GM10266 (cell line): ENCODE data around the gene DLX6.
A peak's percentile ranks its signal among the peaks of the same experiment; 100 is the strongest.

ENCODE experiments used
- DNase-seq: peaks from one replicate; pipeline ENCODE4 v3.0.0; 2012; ENCODE audit errors: extremely low spot score
- TF ChIP-seq, protein P1 (sequence below): IDR thresholded peaks from 2 replicates; pipeline ENCODE4 v1.5.1; 2012; ENCODE audit warnings: mild to moderate bottlenecking, low read depth; ENCODE audit not compliant: control insufficient read depth, insufficient read depth; ENCODE audit errors: missing control alignments

The DLX6 gene

DNA sequence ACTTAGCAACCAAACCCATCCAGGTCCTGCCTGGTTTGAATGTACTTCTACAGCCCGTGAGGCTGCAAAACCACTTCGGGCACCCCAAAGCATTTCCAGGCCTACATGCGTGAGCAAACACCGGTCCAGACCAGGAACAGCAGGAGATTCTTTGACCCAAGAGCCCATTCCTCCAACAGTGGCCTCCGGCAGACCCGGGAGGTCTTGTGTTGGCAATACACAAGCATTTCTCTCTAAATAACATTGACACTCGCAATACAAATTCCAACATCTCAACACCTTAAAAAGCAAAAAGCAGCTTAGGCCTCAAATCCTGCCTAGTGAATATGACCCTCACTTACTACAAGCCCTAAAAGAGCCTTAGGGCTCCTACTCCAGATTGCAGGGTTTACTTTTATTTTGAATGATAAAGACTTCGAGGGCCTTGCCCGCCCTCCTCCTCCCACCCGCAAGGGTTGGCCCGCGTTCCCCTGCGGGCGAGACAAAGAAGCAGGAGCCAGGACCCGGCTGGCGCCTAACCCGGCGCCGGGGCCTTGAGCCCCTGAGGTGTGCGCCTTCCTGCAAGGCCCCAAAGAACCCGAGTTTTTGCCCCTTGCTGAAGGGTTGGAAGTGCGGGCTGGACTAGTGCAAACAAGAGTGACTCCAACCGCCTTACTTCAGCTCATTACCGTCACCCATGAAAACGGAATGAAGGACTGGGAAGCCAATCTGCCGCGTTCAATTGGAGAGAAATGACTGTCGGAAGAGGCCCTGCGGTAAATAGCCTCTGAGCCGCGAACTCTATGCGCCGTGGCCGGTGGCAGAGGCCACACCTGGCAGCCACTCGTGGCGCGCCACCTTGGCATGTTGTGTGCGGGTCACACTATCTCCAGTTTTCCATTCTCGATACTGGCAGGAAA is 3.4 kb upstream of the DLX6 start:
- peak; percentile 15 for DNase-seq
- TF ChIP-seq, protein P1, sequence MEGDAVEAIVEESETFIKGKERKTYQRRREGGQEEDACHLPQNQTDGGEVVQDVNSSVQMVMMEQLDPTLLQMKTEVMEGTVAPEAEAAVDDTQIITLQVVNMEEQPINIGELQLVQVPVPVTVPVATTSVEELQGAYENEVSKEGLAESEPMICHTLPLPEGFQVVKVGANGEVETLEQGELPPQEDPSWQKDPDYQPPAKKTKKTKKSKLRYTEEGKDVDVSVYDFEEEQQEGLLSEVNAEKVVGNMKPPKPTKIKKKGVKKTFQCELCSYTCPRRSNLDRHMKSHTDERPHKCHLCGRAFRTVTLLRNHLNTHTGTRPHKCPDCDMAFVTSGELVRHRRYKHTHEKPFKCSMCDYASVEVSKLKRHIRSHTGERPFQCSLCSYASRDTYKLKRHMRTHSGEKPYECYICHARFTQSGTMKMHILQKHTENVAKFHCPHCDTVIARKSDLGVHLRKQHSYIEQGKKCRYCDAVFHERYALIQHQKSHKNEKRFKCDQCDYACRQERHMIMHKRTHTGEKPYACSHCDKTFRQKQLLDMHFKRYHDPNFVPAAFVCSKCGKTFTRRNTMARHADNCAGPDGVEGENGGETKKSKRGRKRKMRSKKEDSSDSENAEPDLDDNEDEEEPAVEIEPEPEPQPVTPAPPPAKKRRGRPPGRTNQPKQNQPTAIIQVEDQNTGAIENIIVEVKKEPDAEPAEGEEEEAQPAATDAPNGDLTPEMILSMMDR = no peak

DNA sequence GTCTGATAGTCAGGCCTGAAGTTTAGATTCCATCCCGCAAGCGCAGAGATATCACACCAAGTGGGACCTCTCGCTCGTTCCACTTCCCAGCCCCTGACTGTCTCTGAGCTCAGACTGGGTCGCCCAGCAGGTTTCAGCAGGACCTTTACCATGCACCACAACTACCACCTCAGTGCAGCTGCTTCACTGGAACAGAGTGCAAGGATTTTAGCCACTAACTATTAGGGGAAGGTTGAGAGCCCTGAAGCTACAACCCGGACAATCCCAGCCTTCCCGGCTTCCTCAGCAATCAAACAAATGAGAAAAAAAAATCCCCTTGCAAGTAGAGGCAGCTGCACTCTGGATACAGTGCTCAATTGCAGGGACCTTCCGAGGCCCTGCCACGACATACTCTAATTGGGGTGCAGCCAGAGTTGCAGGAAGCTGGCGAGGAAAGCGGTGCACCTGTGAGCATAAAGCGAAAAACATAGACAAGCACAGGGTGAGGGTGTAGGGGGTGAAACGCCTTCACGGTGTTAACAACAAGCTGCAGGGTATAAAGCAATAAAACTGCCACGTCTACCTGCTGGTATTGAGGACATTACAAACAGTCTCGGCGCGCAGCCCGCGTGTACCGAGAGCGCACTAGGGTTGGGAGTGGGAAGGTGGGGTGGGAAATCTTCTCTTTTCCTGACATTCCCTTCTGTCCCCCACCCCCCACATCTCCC is 2.6 kb upstream of the DLX6 start:
- no peak for DNase-seq
- TF ChIP-seq, protein P1 = no peak

DNA sequence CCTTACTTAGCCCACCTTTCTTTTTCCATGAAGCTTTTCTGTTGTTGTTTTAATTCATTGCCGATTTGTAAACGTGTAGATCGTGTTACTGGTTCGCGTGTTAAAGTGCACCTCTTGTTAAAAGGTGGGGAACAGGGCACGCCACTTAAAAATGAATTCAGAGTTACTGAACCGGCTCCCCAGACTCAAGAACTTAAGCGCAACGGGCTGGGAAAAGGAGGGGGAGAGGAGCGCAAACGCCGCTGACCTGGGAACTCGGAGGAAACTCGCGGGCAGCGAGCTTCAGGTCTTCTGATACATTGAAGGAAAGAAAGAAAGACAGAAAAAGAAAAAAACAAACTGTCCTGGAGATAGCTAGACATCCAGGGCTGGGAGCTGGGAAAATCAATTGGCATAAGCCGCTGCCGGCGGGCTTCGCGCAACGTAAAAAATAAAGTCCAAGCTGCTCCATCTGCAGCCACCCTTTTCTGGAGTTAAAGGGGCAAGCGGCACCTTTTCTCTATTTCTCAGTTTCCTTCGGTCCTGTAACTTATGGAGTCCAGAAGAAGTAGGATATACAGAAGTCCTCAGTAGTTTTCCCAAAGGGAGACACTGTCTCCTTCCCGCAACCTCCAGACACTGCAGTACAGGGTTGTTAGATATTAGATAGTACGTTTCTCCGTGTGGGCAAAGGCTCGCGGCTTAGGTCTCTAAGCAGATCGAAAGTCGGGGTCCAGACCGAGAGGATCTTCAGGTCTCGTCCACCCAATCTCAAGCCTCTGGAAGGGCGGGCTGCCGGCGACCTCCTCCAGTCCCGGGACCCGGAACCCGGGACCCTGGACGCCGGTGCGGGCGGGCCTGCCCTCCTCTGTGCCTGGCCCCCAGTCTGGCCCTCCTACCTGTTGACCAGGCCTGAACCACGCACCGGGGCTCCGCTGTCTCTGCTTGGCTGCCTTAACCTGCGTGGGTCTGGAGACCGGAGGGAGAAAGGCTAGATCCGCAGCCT is 1.8 kb upstream of the DLX6 start:
- no peak for DNase-seq

DNA sequence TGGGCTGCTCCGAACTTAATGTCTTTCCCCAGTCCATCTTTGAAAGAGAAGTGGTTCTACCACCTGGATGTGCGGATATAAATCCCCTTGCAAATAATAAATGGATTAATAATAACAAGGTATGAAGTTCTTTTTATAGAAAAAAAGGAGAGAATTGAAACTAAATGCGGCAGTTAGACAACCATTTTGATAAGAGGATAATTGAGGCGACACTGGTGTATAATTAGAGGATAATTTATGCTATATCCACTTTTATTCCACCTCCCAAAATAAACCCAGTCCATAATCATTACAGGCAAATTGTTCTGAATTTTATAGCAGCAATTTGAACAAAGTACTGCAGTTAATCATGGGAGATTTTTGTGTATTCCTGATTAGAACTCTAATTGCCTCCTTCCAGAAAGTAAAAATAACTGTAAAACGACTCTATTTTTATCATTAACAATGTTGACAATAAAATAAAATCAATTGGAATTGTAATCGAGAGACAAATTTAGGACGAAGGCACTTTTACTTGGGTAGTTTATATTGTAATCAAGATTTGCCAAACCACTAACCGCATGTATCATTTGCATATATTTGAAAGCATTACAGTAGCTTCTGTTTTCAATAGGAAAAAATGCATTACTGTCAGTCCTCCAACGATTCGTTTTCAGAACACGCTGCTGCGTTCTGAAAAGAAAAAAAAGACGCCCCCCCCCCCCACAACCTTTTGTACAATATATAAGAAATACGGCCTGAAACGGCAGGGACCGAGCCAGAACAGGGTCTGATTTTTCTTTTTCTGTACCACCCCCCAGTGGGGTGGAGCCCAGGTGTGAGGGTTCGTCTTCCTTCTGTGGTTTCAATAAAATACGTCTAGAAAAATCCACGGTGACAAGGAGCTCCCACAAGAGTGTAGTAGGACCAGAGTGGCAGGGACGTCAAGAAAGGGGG is 838 bp upstream of the DLX6 start:
- TF ChIP-seq, protein P1 = no peak
- DNase-seq = no peak

More for the DNA sequence above, 1.8 kb upstream of the DLX6 start:
- TF ChIP-seq, protein P1 = no peak

DNA sequence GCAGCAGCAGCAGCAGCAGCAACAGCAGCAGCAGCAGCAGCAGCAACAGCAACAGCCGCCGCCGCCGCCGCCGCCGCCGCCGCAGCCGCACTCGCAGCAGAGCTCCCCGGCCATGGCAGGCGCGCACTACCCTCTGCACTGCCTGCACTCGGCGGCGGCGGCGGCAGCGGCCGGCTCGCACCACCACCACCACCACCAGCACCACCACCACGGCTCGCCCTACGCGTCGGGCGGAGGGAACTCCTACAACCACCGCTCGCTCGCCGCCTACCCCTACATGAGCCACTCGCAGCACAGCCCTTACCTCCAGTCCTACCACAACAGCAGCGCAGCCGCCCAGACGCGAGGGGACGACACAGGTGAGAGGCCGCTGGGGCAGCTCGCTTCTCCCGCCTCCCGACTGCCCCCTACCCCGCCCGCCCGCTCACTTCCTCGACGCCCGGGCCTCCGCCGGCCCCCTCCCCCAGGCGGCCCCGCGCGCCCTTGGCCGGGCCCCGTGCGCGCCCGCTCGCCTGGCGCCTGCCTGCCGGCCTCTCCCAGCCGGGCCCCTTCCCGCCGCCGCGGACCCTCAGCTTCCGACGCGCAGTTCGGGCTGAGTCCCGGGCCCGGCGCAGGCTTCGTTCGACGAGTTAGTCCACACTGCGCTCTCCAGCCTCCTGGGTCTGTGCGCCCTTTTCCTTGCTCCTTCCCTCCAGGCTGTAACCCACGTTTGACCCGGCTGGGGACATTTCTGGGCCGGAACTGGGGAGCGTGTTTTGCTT is 882 bp downstream of the DLX6 start:
- peak; percentile 64 for DNase-seq
- TF ChIP-seq, protein P1 = no peak
